ENCODE results near the gene ATP1A4. TPM values are rescaled to one million over a fixed set of nuclear protein-coding genes. Genes with fewer than 3 reads are reported as not detected.

Gene ATP1A4
- total RNA-seq, 1 donor from 2014 or later: 0.31 TPM

Other genes starting within 250 kb of the ATP1A4 start
- gene TAGLN2, start 226.1 kb upstream of the ATP1A4 start, total RNA-seq: 28.1 TPM
- gene IGSF9, start 206.0 kb upstream of the ATP1A4 start, total RNA-seq: 5.9 TPM
- not detected for gene SLAMF9, start 197.4 kb upstream of the ATP1A4 start, total RNA-seq
- gene PIGM, start 119.6 kb upstream of the ATP1A4 start, total RNA-seq: 9.5 TPM
- gene KCNJ10, start 81.4 kb upstream of the ATP1A4 start, total RNA-seq: 1.6 TPM
- 14.7 TPM for gene KCNJ9, start 70.1 kb upstream of the ATP1A4 start, total RNA-seq
- gene IGSF8, start 53.0 kb upstream of the ATP1A4 start, total RNA-seq: 49.8 TPM
- 47.1 TPM for gene ATP1A2, start 35.8 kb upstream of the ATP1A4 start, total RNA-seq
- gene CASQ1, start 39.0 kb downstream of the ATP1A4 start, total RNA-seq: 3.4 TPM
- 99.0 TPM for gene PEA15, start 53.8 kb downstream of the ATP1A4 start, total RNA-seq
- gene DCAF8, start 110.9 kb downstream of the ATP1A4 start, total RNA-seq: 64.6 TPM
- 32.9 TPM for gene PEX19, start 133.5 kb downstream of the ATP1A4 start, total RNA-seq
- gene COPA, start 191.6 kb downstream of the ATP1A4 start, total RNA-seq: 143 TPM
- gene NCSTN, start 191.8 kb downstream of the ATP1A4 start, total RNA-seq: 25.9 TPM
- 0.62 TPM for gene NHLH1, start 215.5 kb downstream of the ATP1A4 start, total RNA-seq
- 12.5 TPM for gene VANGL2, start 249.0 kb downstream of the ATP1A4 start, total RNA-seq